Right lobe of liver (tissue), 6 donors: Measurements from ENCODE around the gene ADRM1. TPM values are rescaled to one million over a fixed set of nuclear protein-coding genes. Genes with fewer than 3 reads are reported as not detected.

Experiments used
- ATAC-seq, 4 donors: fragments of 200-7000 bp; cut with Tn5 transposase; one replicate each; pipeline ENCODE4 v1.9.1; 2020; ENCODE audit warnings: mild to moderate bottlenecking in 4 of 4, moderate library complexity in 4 of 4
- DNase-seq, 3 donors: peaks; one replicate each; pipeline ENCODE4 v3.0.0-alpha.2; 2020
- H3K27ac ChIP-seq, 3 donors: fragments of 200-600 bp; one replicate each; pipeline ENCODE4 v1.8.0; 2022
- H3K27me3 ChIP-seq, 2 donors: fragments of 200-600 bp; one replicate each; pipeline ENCODE4 v1.8.0; 2022
- H3K36me3 ChIP-seq, 4 donors: fragments of 200-600 bp; sonication (generic) in 1 of 4; one replicate each; pipeline versions ENCODE4 v1.5.1 to v1.8.0; 2017 to 2022; ENCODE audit warnings: control low read depth in 1 of 4
- H3K4me1 ChIP-seq, 4 donors: fragments of 200-600 bp; sonication (generic) in 1 of 4; one replicate each; pipeline versions ENCODE4 v1.5.1 to v1.8.0; 2017 to 2022; ENCODE audit warnings: control low read depth in 1 of 4
- H3K4me3 ChIP-seq, 3 donors: fragments of 200-600 bp; one replicate each; pipeline ENCODE4 v1.8.0; 2022
- H3K9me3 ChIP-seq, 4 donors: fragments of 200-600 bp; sonication (generic) in 1 of 4; one replicate each; pipeline versions ENCODE4 v1.5.1 to v1.8.0; 2017 to 2022; ENCODE audit warnings: control low read depth in 1 of 4
- CTCF ChIP-seq, 4 donors: fragments of 200-600 bp in 3 of 4; fragments of 450-650 bp in 1 of 4; IDR thresholded peaks; one replicate each; pipeline versions ENCODE4 v1.5.1 to v1.8.0; 2016 to 2022; ENCODE audit warnings: antibody characterized with exemption in 4 of 4, mild to moderate bottlenecking in 2 of 4
- POLR2A ChIP-seq: fragments of 450-650 bp; IDR thresholded peaks from one replicate; pipeline ENCODE4 v1.6.1; 2017; ENCODE audit warnings: antibody characterized with exemption, mild to moderate bottlenecking
- WGBS: methylation state at CpG from one replicate; pipeline ENCODE4 v1.1.6; 2018; ENCODE audit warnings: low coverage, low lambda C conversion rate; ENCODE audit not compliant: insufficient coverage; ENCODE audit errors: missing lambda C conversion rate; 5-methylcytosine and 5-hydroxymethylcytosine counted together
- intact Hi-C, 2 donors: fragments of 100-400 bp; cut with DNase I; formaldehyde crosslinking; loops; one replicate each; pipeline versions ENCODE4 v1.11.2 to v1.14.1; 2022
- total RNA-seq, 6 experiments: library from RNA; depleted of rRNA in 2 of 6; stranded (reverse); fragments of >200 nt in 2 of 6; fragmentation: NEBNext Ultra II Directional in 3 of 6; extraction: Animal tissue kit (Norgen Biotek cat#: 25700) in 3 of 6; gene quantifications; one replicate each; pipeline versions ENCODE4 v1.1.0 to v1.2.4, GENCODE V29; 2016 to 2023
- donor health status: DM: no; HTN: yes; CAD: no.
- donor health status: DM: no; HTN: no; CAD: no.
- donor health status: DM: no; HTN: no; CAD: no.
- donor health status: DM: no; HTN: yes; CAD: no.
- donor health status: DM: no; HTN: yes; CAD: no.

ADRM1 gene
- total RNA-seq, 6 experiments from 2014 or later = 49.5 to 139 (median 55.7) TPM

- no peak for ATAC-seq
Measured at GRCh38 chr20:62277253-62277652, 25.5 kb upstream of the ADRM1 start.

GRCh38 chr20:62280303-62280702 lies 22.5 kb upstream of the ADRM1 start:
- intact Hi-C loops = no loop called here
- H3K4me1 ChIP-seq = peaks cover 0 to 2% (median 0%) of the 10 kb centered on the region in 4 donors
- H3K9me3 ChIP-seq = no peaks in the 10 kb centered on the region
- TF ChIP-seq CTCF (IDR thresholded peaks at IDR 0.05) (no peak), POLR2A (no peak)
- H3K36me3 ChIP-seq = peaks cover 0 to 50% (median 21%) of the 10 kb centered on the region in 4 donors
- H3K27ac ChIP-seq = no peak overlapping the region
- no peaks in the 10 kb centered on the region for H3K27me3 ChIP-seq
- DNase-seq (no peak), ATAC-seq (no peak)
- 93% methylated on average over 3 of the region's 4 CpGs for WGBS
- no peak overlapping the region for H3K4me3 ChIP-seq

More at GRCh38 chr20:62277253-62277652, 25.5 kb upstream of the ADRM1 start:
- no peaks in the 10 kb centered on the region for H3K9me3 ChIP-seq
- WGBS = 83% methylated on average over 6 of the region's 13 CpGs
- no peak overlapping the region for H3K4me3 ChIP-seq
- TF ChIP-seq CTCF (IDR thresholded peaks at IDR 0.05) (no peak), POLR2A (no peak)
- H3K4me1 ChIP-seq = no peaks in the 10 kb centered on the region
- no peaks in the 10 kb centered on the region for H3K27me3 ChIP-seq
- intact Hi-C loops = no loop called here
- no peak for DNase-seq
- H3K36me3 ChIP-seq = peaks cover 0 to 58% (median 32%) of the 10 kb centered on the region in 4 donors
- H3K27ac ChIP-seq = no peak overlapping the region

GRCh38 chr20:62281161-62281933 lies 21.4 kb upstream of the ADRM1 start:
- 86% methylated on average over 10 of the region's 31 CpGs for WGBS
- Histone ChIP-seq H3K36me3 (peaks cover 0 to 48% (median 21%) of the 10 kb centered on the region in 4 donors), H3K9me3 (no peaks in the 10 kb centered on the region), H3K4me1 (peaks cover 0 to 3% (median 0%) of the 10 kb centered on the region in 4 donors), H3K27ac (no peak overlapping the region), H3K4me3 (no peak overlapping the region), H3K27me3 (no peaks in the 10 kb centered on the region)
- ATAC-seq = no peak
- DNase-seq = no peak
- intact Hi-C loops = no loop called here
- no peak for TF ChIP-seq POLR2A
- no peak for TF ChIP-seq CTCF (IDR thresholded peaks at IDR 0.05)

GRCh38 chr20:62282103-62282502 lies 20.7 kb upstream of the ADRM1 start:
- intact Hi-C loops = no loop called here
- 90% methylated on average over 7 of the region's 7 CpGs for WGBS
- H3K4me1 ChIP-seq = peaks cover 0 to 3% (median 0%) of the 10 kb centered on the region in 4 donors
- no peak for ATAC-seq
- peaks cover 0 to 55% (median 21%) of the 10 kb centered on the region in 4 donors for H3K36me3 ChIP-seq
- H3K9me3 ChIP-seq = no peaks in the 10 kb centered on the region
- no peaks in the 10 kb centered on the region for H3K27me3 ChIP-seq
- H3K27ac ChIP-seq = no peak overlapping the region
- DNase-seq = no peak
- TF ChIP-seq CTCF (IDR thresholded peaks at IDR 0.05) (no peak), POLR2A (no peak)
- H3K4me3 ChIP-seq = no peak overlapping the region
